ENCODE measurements around the gene KCNJ3. TPM values are rescaled to one million over a fixed set of nuclear protein-coding genes. Genes with fewer than 3 reads are reported as not detected.

The KCNJ3 gene
- total and polyA plus RNA-seq, 2 of the 13 experiments (the other 11 are each of a cell fraction or from before 2014, with no cell fraction given), result not detected

DNA sequence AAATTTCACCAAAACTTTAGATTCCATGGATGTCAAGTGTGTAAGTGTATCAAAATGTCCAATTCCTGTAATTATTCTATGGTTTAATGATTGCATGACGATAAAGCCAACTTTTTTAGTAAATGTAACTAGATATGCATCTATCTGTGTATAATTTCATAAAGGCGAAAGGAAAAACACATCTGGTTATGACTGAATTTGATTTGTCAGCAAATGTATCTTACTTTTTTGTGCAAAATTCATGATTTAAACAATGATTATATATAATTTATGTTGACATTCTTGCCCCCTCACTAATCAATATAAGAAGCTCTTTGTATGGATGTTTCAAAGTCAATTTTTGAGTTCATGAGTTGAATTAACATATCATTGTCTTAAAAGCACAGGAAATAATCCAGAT, 138.5 kb downstream of the KCNJ3 start:
- no peaks in the 10 kb centered on the region for H3K79me2 ChIP-seq (ENCODE audit: insufficient read depth, low read length)
- H3K36me3 ChIP-seq (replicated peaks in 1 of 2; ENCODE audit: control insufficient read depth in 1 of 2, insufficient read depth in 2 of 2, low read length in 2 of 2), result no peaks in the 10 kb centered on the region
- H2AFZ ChIP-seq (ENCODE audit: low read length), result no peak overlapping the region
- no TSS peak for BruUV-seq (replicated peaks)
- peaks cover 6% of the 10 kb centered on the region; the same call in 1 of the 2 replicates for H3K4me1 ChIP-seq (ENCODE audit: insufficient read depth, low read length)
- in situ Hi-C loops (cut with HindIII; ENCODE audit: extremely low pct_ligation_motif_present, low pct_unique_long_range_greater_than_20kb), result no loop called here
- FAIRE-seq (no peak), DNase-seq (ENCODE audit: low spot score) (no peak), ATAC-seq (no peak)
- intact Hi-C loops (cut with micrococcal nuclease; ENCODE audit: unreplicated experiment), result no loop called here
- ChIA-PET CTCF (ENCODE audit: low intra/inter-chr PET ratio, low total read pairs) (no interaction called here), POLR2A (no interaction called here)
- no peak overlapping the region for H3K4me3 ChIP-seq (replicated peaks in 1 of 3; ENCODE audit: insufficient read depth in 1 of 3, low read depth in 2 of 3, low read length in 3 of 3)
- no peak overlapping the region for H3K9ac ChIP-seq (ENCODE audit: insufficient read depth, low read depth, low read length)
- no peak overlapping the region for H3K27ac ChIP-seq (ENCODE audit: extremely low read length, insufficient read depth, low read length)
- no peaks in the 10 kb centered on the region for H3K27me3 ChIP-seq (ENCODE audit: control insufficient read depth in 1 of 2, insufficient read depth in 2 of 2, low read length in 2 of 2)
- no peaks in the 10 kb centered on the region for H3K9me3 ChIP-seq (ENCODE audit: low read length)
- H4K20me1 ChIP-seq (ENCODE audit: insufficient read depth, low read length), result no peaks in the 10 kb centered on the region; the same call in 1 of the 2 replicates
- peak; percentile 73 for TF ChIP-seq MAFF (IDR thresholded peaks at IDR 0.05; ENCODE audit: low read depth, low read length)
- TF ChIP-seq ISL2 (CRISPR knock-in tag; IDR thresholded peaks at IDR 0.05), result 0 out of 2 replicates have a peak, but pooled peaks have one; percentile 9
- TF ChIP-seq MEF2D (CRISPR knock-in tag; IDR thresholded peaks at IDR 0.05), result no peak
- TF ChIP-seq PHF21A (CRISPR knock-in tag; IDR thresholded peaks at IDR 0.05), result no peak
- peak; percentile 80 to 84 for TF ChIP-seq MAFK (conservative IDR thresholded peaks at IDR 0.05 in 1 of 2, IDR thresholded peaks at IDR 0.05 in 1 of 2; ENCODE audit: low read length in 2 of 2)
- whole genome bisulfite sequencing (ENCODE audit: low lambda C conversion rate), result 42% methylated on average over 2 of the region's 2 CpGs
- H3K4me2 ChIP-seq (ENCODE audit: low read depth, low read length), result no peak overlapping the region

DNA sequence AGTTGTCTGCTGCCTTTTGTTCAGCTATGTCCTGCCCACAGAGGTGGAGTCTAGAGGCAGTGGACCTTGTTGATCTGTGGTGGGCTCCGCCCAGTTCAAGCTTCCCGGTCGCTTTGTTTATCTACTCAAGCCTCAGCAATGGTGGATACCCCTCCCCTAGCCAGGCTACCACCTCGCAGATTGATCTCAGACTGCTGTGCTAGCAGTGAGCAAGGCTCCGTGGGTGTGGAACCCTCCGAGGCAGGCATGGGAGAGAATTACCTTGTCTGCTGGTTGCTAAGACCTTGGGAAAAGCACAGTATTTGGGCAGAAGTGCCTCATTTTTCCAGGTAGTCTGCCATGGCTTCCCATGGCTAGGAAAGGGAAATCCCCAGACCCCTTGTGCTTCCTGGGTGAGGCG, 146.0 kb downstream of the KCNJ3 start:
- no peak overlapping the region for H2AFZ ChIP-seq (ENCODE audit: low read length)
- no TSS peak for BruUV-seq (replicated peaks)
- in situ Hi-C loops (cut with HindIII; ENCODE audit: extremely low pct_ligation_motif_present, low pct_unique_long_range_greater_than_20kb) (no loop called here), intact Hi-C loops (cut with micrococcal nuclease; ENCODE audit: unreplicated experiment) (no loop called here)
- peak overlapping the region; percentile 28; the same call in 1 of the 2 replicates for H3K4me2 ChIP-seq (ENCODE audit: low read depth, low read length)
- ATAC-seq (peak; percentile 68), FAIRE-seq (no peak), DNase-seq (ENCODE audit: low spot score) (no peak)
- H3K4me1 ChIP-seq (ENCODE audit: insufficient read depth, low read length), result no peaks in the 10 kb centered on the region
- no peaks in the 10 kb centered on the region for H3K36me3 ChIP-seq (replicated peaks in 1 of 2; ENCODE audit: control insufficient read depth in 1 of 2, insufficient read depth in 2 of 2, low read length in 2 of 2)
- no peaks in the 10 kb centered on the region for H4K20me1 ChIP-seq (ENCODE audit: insufficient read depth, low read length)
- no peak overlapping the region; a peak in 1 of 6 replicates for H3K4me3 ChIP-seq (replicated peaks in 1 of 3; ENCODE audit: insufficient read depth in 1 of 3, low read depth in 2 of 3, low read length in 3 of 3)
- no peak overlapping the region for H3K27ac ChIP-seq (ENCODE audit: extremely low read length, insufficient read depth, low read length)
- H3K79me2 ChIP-seq (ENCODE audit: insufficient read depth, low read length), result no peaks in the 10 kb centered on the region
- H3K9ac ChIP-seq (ENCODE audit: insufficient read depth, low read depth, low read length), result no peak overlapping the region
- ChIA-PET CTCF (ENCODE audit: low intra/inter-chr PET ratio, low total read pairs) (no interaction called here), POLR2A (no interaction called here)
- WGBS (ENCODE audit: low lambda C conversion rate), result 39% methylated on average over 7 of the region's 7 CpGs
- TF ChIP-seq ZFP90 (CRISPR knock-in tag; IDR thresholded peaks at IDR 0.05; ENCODE audit: borderline replicate concordance), result no peak
- TF ChIP-seq TSC22D2 (CRISPR knock-in tag; IDR thresholded peaks at IDR 0.05; ENCODE audit: borderline replicate concordance), result no peak
- TF ChIP-seq SYNCRIP (IDR thresholded peaks at IDR 0.05; ENCODE audit: insufficient read depth, low read depth, low read length), result no peak
- TF ChIP-seq THYN1 (CRISPR knock-in tag; IDR thresholded peaks at IDR 0.05; ENCODE audit: borderline replicate concordance, low read depth), result no peak
- no peak for TF ChIP-seq ZNF207 (IDR thresholded peaks at IDR 0.05; ENCODE audit: borderline replicate concordance)
- TF ChIP-seq SOX5 (CRISPR knock-in tag; IDR thresholded peaks at IDR 0.05; ENCODE audit: borderline replicate concordance), result no peak
- TF ChIP-seq, protein P1, sequence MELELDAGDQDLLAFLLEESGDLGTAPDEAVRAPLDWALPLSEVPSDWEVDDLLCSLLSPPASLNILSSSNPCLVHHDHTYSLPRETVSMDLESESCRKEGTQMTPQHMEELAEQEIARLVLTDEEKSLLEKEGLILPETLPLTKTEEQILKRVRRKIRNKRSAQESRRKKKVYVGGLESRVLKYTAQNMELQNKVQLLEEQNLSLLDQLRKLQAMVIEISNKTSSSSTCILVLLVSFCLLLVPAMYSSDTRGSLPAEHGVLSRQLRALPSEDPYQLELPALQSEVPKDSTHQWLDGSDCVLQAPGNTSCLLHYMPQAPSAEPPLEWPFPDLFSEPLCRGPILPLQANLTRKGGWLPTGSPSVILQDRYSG (CRISPR knock-in tag; IDR thresholded peaks at IDR 0.05), result no peak
- no peak for TF ChIP-seq RNF2 (conservative IDR thresholded peaks at IDR 0.05; ENCODE audit: low read depth)
- no peak for TF ChIP-seq KDM1A (CRISPR knock-in tag; IDR thresholded peaks at IDR 0.05)
- no peak for TF ChIP-seq ZNF773 (CRISPR knock-in tag; IDR thresholded peaks at IDR 0.05; ENCODE audit: borderline replicate concordance)
- no peak for TF ChIP-seq SMARCE1 (IDR thresholded peaks at IDR 0.05; ENCODE audit: borderline replicate concordance)
- no peaks in the 10 kb centered on the region for H3K27me3 ChIP-seq (ENCODE audit: control insufficient read depth in 1 of 2, insufficient read depth in 2 of 2, low read length in 2 of 2)
- H3K9me3 ChIP-seq (ENCODE audit: low read length), result no peaks in the 10 kb centered on the region
